GM12891 (cell line): Measurements from ENCODE around the gene ERP44.
A peak's percentile ranks its signal among the peaks of the same experiment; 100 is the strongest.

Source experiments
- DNase-seq: peaks from one replicate; pipeline ENCODE4 v3.0.0; 2011; ENCODE audit warnings: low spot score; ENCODE audit not compliant: insufficient read length
- FAIRE-seq: peaks from 2 replicates; lab custom pipeline; 2011; peaks lifted over from hg19 to GRCh38; lab: Jason Lieb, UNC
- PAX5 ChIP-seq: IDR thresholded peaks from 2 replicates; pipeline ENCODE4 v1.6.1; 2011; ENCODE audit warnings: low read length, moderate library complexity, mild to moderate bottlenecking; ENCODE audit not compliant: insufficient read depth, severe bottlenecking
- POLR2A ChIP-seq: IDR thresholded peaks from 2 replicates; pipeline ENCODE4 v1.6.1; 2011; ENCODE audit warnings: low read depth, low read length, control low read depth
- POLR2AphosphoS5 ChIP-seq: IDR thresholded peaks from 2 replicates; pipeline ENCODE4 v1.6.1; 2011; ENCODE audit warnings: low read depth, low read length, control low read depth
- POU2F2 ChIP-seq: IDR thresholded peaks from 2 replicates; pipeline ENCODE4 v1.6.1; 2011; ENCODE audit warnings: low read depth, mild to moderate bottlenecking, control low read depth, low read length, moderate library complexity
- SPI1 ChIP-seq: IDR thresholded peaks from 2 replicates; pipeline ENCODE4 v1.6.1; 2011; ENCODE audit warnings: low read depth, low read length, control low read depth
- TAF1 ChIP-seq: IDR thresholded peaks from 2 replicates; pipeline ENCODE4 v1.6.1; 2011; ENCODE audit warnings: low read depth, low read length, control low read depth

Gene ERP44

GRCh38 chr9:99977033-99977792 is 121.6 kb downstream of the ERP44 start:
- FAIRE-seq (no peak), DNase-seq (no peak)
- TF ChIP-seq POLR2A = no peak
- no peak for TF ChIP-seq PAX5
- no peak for TF ChIP-seq TAF1
- TF ChIP-seq POLR2AphosphoS5 = no peak
- no peak for TF ChIP-seq POU2F2
- no peak for TF ChIP-seq SPI1

GRCh38 chr9:99973455-99973854 is 125.3 kb downstream of the ERP44 start:
- no peak for TF ChIP-seq POLR2A
- no peak for TF ChIP-seq PAX5
- no peak for TF ChIP-seq POU2F2
- no peak for TF ChIP-seq TAF1
- no peak for TF ChIP-seq SPI1
- TF ChIP-seq POLR2AphosphoS5 = no peak
- DNase-seq (no peak), FAIRE-seq (no peak)

- FAIRE-seq (no peak), DNase-seq (no peak)
- TF ChIP-seq POU2F2 = no peak
- TF ChIP-seq POLR2A = no peak
- no peak for TF ChIP-seq SPI1
- no peak for TF ChIP-seq TAF1
- no peak for TF ChIP-seq PAX5
- TF ChIP-seq POLR2AphosphoS5 = no peak
Observed at GRCh38 chr9:99971410-99971809, 127.4 kb downstream of the ERP44 start.

GRCh38 chr9:99970481-99970880 is 128.3 kb downstream of the ERP44 start:
- no peak for DNase-seq
- no peak for TF ChIP-seq POLR2A
- TF ChIP-seq TAF1 = no peak
- no peak for TF ChIP-seq SPI1
- TF ChIP-seq POLR2AphosphoS5 = no peak
- TF ChIP-seq POU2F2 = no peak
- no peak for TF ChIP-seq PAX5
- no peak for FAIRE-seq

- DNase-seq (no peak), FAIRE-seq (no peak)
- no peak for TF ChIP-seq POU2F2
- no peak for TF ChIP-seq POLR2A
- no peak for TF ChIP-seq PAX5
- no peak for TF ChIP-seq SPI1
- no peak for TF ChIP-seq TAF1
- TF ChIP-seq POLR2AphosphoS5 = no peak
Observed at GRCh38 chr9:99967457-99967856, 131.3 kb downstream of the ERP44 start.

GRCh38 chr9:99966716-99967115 is 132.1 kb downstream of the ERP44 start:
- DNase-seq (no peak), FAIRE-seq (no peak)
- TF ChIP-seq POLR2A (no peak), POU2F2 (no peak), TAF1 (no peak), SPI1 (no peak), POLR2AphosphoS5 (no peak)

GRCh38 chr9:99966001-99966400 is 132.8 kb downstream of the ERP44 start:
- no peak for FAIRE-seq
- DNase-seq = no peak
- TF ChIP-seq PAX5 (no peak), SPI1 (no peak), TAF1 (no peak), POU2F2 (no peak), POLR2A (no peak), POLR2AphosphoS5 (no peak)

GRCh38 chr9:99964336-99964735 is 134.5 kb downstream of the ERP44 start:
- DNase-seq = no peak
- FAIRE-seq = no peak
- TF ChIP-seq POU2F2 = no peak
- no peak for TF ChIP-seq SPI1
- no peak for TF ChIP-seq POLR2AphosphoS5
- no peak for TF ChIP-seq TAF1
- TF ChIP-seq POLR2A = no peak
- no peak for TF ChIP-seq PAX5

- DNase-seq (no peak), FAIRE-seq (no peak)
- TF ChIP-seq SPI1 (no peak), POLR2A (no peak), TAF1 (no peak), POU2F2 (no peak), POLR2AphosphoS5 (no peak), PAX5 (no peak)
Observed at GRCh38 chr9:99962680-99963261, 136.0 kb downstream of the ERP44 start.

GRCh38 chr9:99955606-99956005 is 143.2 kb downstream of the ERP44 start:
- FAIRE-seq = peak; percentile 20
- TF ChIP-seq SPI1 = no peak
- TF ChIP-seq POLR2A = no peak
- no peak for TF ChIP-seq POU2F2
- no peak for DNase-seq

GRCh38 chr9:99954819-99955218 is 144.0 kb downstream of the ERP44 start:
- no peak for DNase-seq
- FAIRE-seq = peak; percentile 69
- TF ChIP-seq POLR2A = no peak
- TF ChIP-seq SPI1 = no peak
- TF ChIP-seq PAX5 = no peak
- TF ChIP-seq POU2F2 = no peak
- no peak for TF ChIP-seq TAF1
- no peak for TF ChIP-seq POLR2AphosphoS5
